HepG2 (cell line): ENCODE data around the gene STYXL1. TPM values are rescaled to one million over a fixed set of nuclear protein-coding genes. Genes with fewer than 3 reads are reported as not detected.

ENCODE experiments used
- BRCA1 ChIP-seq: sonication (generic); formaldehyde crosslinking; IDR thresholded peaks from 2 replicates; pipeline ENCODE4 v1.4.0; 2020; ENCODE audit warnings: missing genetic modification reagents
- GATAD1 ChIP-seq: IDR thresholded peaks from 2 replicates; pipeline ENCODE4 v1.6.1; 2016; ENCODE audit warnings: missing genetic modification reagents, missing compliant biosample characterization
- HDAC1 ChIP-seq: sonication (generic); formaldehyde crosslinking; IDR thresholded peaks from 2 replicates; pipeline ENCODE4 v1.5.1; 2020; ENCODE audit warnings: mild to moderate bottlenecking, missing genetic modification reagents
- HOXA5 ChIP-seq: sonication (generic); formaldehyde crosslinking; IDR thresholded peaks from 2 replicates; pipeline ENCODE4 v1.4.0; 2020; ENCODE audit warnings: missing genetic modification reagents
- HOXD1 ChIP-seq: sonication (generic); formaldehyde crosslinking; IDR thresholded peaks from 2 replicates; pipeline ENCODE4 v1.5.0; 2020; ENCODE audit warnings: missing genetic modification reagents
- KDM1A ChIP-seq: IDR thresholded peaks from 2 replicates; pipeline ENCODE4 v1.6.1; 2016; ENCODE audit warnings: missing compliant biosample characterization
- MAF1 ChIP-seq: sonication (generic); formaldehyde crosslinking; IDR thresholded peaks from 2 replicates; pipeline ENCODE4 v1.5.0; 2020; ENCODE audit warnings: missing genetic modification reagents, borderline replicate concordance
- MTF2 ChIP-seq: sonication (generic); formaldehyde crosslinking; IDR thresholded peaks from 2 replicates; pipeline ENCODE4 v1.5.0; 2020; ENCODE audit warnings: missing genetic modification reagents, borderline replicate concordance
- NFE2 ChIP-seq: sonication (generic); formaldehyde crosslinking; IDR thresholded peaks from 2 replicates; pipeline ENCODE4 v1.4.0; 2020; ENCODE audit warnings: missing genetic modification reagents
- RNF2 ChIP-seq: fragments of 450-650 bp; conservative IDR thresholded peaks from 2 replicates; pipeline ENCODE4 v1.6.1; 2016; ENCODE audit warnings: low read depth
- ZBTB7B ChIP-seq: sonication (generic); formaldehyde crosslinking; IDR thresholded peaks from 2 replicates; pipeline ENCODE4 v1.4.0; 2020; ENCODE audit warnings: missing genetic modification reagents
- ZNF224 ChIP-seq: sonication (generic); formaldehyde crosslinking; IDR thresholded peaks from 2 replicates; pipeline ENCODE4 v1.5.0; 2020; ENCODE audit warnings: mild to moderate bottlenecking, missing genetic modification reagents
- ZNF235 ChIP-seq: sonication (generic); formaldehyde crosslinking; IDR thresholded peaks from 2 replicates; pipeline ENCODE4 v1.8.1; 2023; ENCODE audit warnings: mild to moderate bottlenecking, missing genetic modification reagents, borderline replicate concordance
- ZNF350 ChIP-seq: sonication (generic); formaldehyde crosslinking; IDR thresholded peaks from 2 replicates; pipeline ENCODE4 v1.4.0; 2020; ENCODE audit warnings: mild to moderate bottlenecking, low read depth, missing genetic modification reagents, borderline replicate concordance
- ZNF451 ChIP-seq: sonication (generic); formaldehyde crosslinking; IDR thresholded peaks from 2 replicates; pipeline ENCODE4 v1.5.0; 2020; ENCODE audit warnings: mild to moderate bottlenecking, missing genetic modification reagents
- ZNF556 ChIP-seq: sonication (generic); formaldehyde crosslinking; IDR thresholded peaks from 2 replicates; pipeline ENCODE4 v1.4.0; 2020; ENCODE audit warnings: mild to moderate bottlenecking, missing genetic modification reagents, borderline replicate concordance
- ZNF780A ChIP-seq: sonication (generic); formaldehyde crosslinking; IDR thresholded peaks from 2 replicates; pipeline ENCODE4 v1.8.0; 2022; ENCODE audit warnings: mild to moderate bottlenecking, missing genetic modification reagents, moderate library complexity
- polyA plus RNA-seq, 8 experiments: library from polyadenylated mRNA; depleted of rRNA in 3 of 8; stranded (reverse) in 7 of 8; unstranded in 1 of 8; fragments of >200 nt; fragmentation: Illumina TruSeq in 4 of 8; extraction: Trizol in 4 of 8; gene quantifications; 2 replicates each; pipeline versions ENCODE4 v1.2.1 to v1.2.3, GENCODE V29; 2011 to 2016; ENCODE audit warnings: low read depth in 4 of 8, missing spikeins in 1 of 8, mixed read lengths in 1 of 8; ENCODE audit not compliant: insufficient read depth in 1 of 8
- total RNA-seq, 5 experiments: library from RNA; depleted of rRNA; stranded (reverse); fragments of >200 nt; fragmentation: Illumina TruSeq; extraction: Trizol; gene quantifications; 2 replicates each; pipeline ENCODE4 v1.2.3, GENCODE V29; 2016; ENCODE audit warnings: low read depth in 1 of 5
- TF ChIP-seq, protein P1 (sequence below): sonication (generic); formaldehyde crosslinking; IDR thresholded peaks from 2 replicates; pipeline ENCODE4 v1.5.0; 2020; ENCODE audit warnings: missing genetic modification reagents
- TF ChIP-seq, protein P2 (sequence below): sonication (generic); formaldehyde crosslinking; IDR thresholded peaks from 2 replicates; pipeline ENCODE4 v1.9.0; 2022; ENCODE audit warnings: low read depth, missing genetic modification reagents
- TF ChIP-seq, protein P3 (sequence below): IDR thresholded peaks from 2 replicates; pipeline ENCODE4 v1.6.1; 2016
- TF ChIP-seq, protein P4 (sequence below): sonication (generic); formaldehyde crosslinking; IDR thresholded peaks from 2 replicates; pipeline ENCODE4 v1.8.1; 2022; ENCODE audit warnings: mild to moderate bottlenecking, missing genetic modification reagents
- TF ChIP-seq, protein P5 (sequence below): sonication (generic); formaldehyde crosslinking; IDR thresholded peaks from 2 replicates; pipeline ENCODE4 v1.4.0; 2020; ENCODE audit warnings: missing genetic modification reagents
- TF ChIP-seq, protein P6 (sequence below): sonication (generic); formaldehyde crosslinking; conservative IDR thresholded peaks from 2 replicates; pipeline ENCODE4 v1.4.0; 2020; ENCODE audit warnings: missing genetic modification reagents

Gene STYXL1
- total and polyA plus RNA-seq, 2 of the 13 experiments (the other 11 are each of a cell fraction or from before 2014, with no cell fraction given), result 23.9 to 38.3 TPM

DNA sequence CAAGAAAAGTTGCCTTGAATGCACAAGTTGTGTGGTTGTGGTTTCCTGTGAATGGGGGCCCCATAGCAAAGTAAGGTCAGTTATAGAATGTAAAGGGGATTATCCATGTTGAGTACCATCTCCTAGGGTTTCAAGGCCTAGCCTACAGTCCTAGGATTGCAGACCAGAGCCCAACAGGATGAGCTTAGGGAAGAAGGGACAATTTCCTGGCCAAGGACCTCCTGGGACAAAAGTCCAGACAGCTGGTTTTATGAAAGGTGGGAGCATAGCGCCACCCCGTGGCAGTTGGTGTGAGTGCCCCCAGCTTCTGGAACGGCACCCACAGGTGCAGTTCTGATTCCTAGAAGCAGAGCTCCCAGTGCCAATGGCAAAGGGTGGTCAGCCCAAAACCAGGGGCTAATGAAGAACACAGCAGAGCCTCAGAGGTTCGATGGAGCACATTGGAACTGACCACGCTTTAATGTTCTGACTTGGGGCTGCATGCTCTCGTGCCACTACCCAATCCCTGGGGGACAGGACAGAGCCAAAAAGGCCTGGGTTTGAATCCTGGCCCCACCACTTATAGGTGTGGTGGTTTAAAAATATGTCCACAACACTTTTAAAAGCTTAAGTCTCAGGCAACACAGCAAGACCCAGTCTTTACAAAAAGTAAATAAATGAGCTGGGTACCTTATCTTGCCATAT is 27.6 kb downstream of the STYXL1 start (continued):
- no peak for TF ChIP-seq ZNF224 (CRISPR knock-in tag)
- TF ChIP-seq HDAC1 (CRISPR knock-in tag), result no peak
- no peak for TF ChIP-seq ZNF235 (CRISPR knock-in tag)
- no peak for TF ChIP-seq HOXD1 (CRISPR knock-in tag)
- TF ChIP-seq HOXA5 (CRISPR knock-in tag), result no peak
- TF ChIP-seq NFE2, result no peak
- TF ChIP-seq, protein P1, sequence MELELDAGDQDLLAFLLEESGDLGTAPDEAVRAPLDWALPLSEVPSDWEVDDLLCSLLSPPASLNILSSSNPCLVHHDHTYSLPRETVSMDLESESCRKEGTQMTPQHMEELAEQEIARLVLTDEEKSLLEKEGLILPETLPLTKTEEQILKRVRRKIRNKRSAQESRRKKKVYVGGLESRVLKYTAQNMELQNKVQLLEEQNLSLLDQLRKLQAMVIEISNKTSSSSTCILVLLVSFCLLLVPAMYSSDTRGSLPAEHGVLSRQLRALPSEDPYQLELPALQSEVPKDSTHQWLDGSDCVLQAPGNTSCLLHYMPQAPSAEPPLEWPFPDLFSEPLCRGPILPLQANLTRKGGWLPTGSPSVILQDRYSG (CRISPR knock-in tag), result no peak
- no peak for TF ChIP-seq MAF1
- TF ChIP-seq, protein P2, sequence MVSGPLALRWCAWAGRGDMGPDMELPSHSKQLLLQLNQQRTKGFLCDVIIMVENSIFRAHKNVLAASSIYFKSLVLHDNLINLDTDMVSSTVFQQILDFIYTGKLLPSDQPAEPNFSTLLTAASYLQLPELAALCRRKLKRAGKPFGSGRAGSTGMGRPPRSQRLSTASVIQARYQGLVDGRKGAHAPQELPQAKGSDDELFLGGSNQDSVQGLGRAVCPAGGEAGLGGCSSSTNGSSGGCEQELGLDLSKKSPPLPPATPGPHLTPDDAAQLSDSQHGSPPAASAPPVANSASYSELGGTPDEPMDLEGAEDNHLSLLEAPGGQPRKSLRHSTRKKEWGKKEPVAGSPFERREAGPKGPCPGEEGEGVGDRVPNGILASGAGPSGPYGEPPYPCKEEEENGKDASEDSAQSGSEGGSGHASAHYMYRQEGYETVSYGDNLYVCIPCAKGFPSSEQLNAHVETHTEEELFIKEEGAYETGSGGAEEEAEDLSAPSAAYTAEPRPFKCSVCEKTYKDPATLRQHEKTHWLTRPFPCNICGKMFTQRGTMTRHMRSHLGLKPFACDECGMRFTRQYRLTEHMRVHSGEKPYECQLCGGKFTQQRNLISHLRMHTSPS (CRISPR knock-in tag), result no peak
- TF ChIP-seq, protein P3, sequence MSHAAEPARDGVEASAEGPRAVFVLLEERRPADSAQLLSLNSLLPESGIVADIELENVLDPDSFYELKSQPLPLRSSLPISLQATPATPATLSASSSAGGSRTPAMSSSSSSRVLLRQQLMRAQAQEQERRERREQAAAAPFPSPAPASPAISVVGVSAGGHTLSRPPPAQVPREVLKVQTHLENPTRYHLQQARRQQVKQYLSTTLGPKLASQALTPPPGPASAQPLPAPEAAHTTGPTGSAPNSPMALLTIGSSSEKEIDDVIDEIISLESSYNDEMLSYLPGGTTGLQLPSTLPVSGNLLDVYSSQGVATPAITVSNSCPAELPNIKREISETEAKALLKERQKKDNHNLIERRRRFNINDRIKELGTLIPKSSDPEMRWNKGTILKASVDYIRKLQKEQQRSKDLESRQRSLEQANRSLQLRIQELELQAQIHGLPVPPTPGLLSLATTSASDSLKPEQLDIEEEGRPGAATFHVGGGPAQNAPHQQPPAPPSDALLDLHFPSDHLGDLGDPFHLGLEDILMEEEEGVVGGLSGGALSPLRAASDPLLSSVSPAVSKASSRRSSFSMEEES (CRISPR knock-in tag), result no peak
- TF ChIP-seq ZNF780A (CRISPR knock-in tag), result no peak
- peak; percentile 54; the same call in 1 of the 2 replicates for TF ChIP-seq ZBTB7B (CRISPR knock-in tag)
- TF ChIP-seq BRCA1, result no peak
- no peak for TF ChIP-seq ZNF350 (CRISPR knock-in tag)
- TF ChIP-seq, protein P4, sequence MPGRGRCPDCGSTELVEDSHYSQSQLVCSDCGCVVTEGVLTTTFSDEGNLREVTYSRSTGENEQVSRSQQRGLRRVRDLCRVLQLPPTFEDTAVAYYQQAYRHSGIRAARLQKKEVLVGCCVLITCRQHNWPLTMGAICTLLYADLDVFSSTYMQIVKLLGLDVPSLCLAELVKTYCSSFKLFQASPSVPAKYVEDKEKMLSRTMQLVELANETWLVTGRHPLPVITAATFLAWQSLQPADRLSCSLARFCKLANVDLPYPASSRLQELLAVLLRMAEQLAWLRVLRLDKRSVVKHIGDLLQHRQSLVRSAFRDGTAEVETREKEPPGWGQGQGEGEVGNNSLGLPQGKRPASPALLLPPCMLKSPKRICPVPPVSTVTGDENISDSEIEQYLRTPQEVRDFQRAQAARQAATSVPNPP (CRISPR knock-in tag), result no peak
- TF ChIP-seq, protein P5, sequence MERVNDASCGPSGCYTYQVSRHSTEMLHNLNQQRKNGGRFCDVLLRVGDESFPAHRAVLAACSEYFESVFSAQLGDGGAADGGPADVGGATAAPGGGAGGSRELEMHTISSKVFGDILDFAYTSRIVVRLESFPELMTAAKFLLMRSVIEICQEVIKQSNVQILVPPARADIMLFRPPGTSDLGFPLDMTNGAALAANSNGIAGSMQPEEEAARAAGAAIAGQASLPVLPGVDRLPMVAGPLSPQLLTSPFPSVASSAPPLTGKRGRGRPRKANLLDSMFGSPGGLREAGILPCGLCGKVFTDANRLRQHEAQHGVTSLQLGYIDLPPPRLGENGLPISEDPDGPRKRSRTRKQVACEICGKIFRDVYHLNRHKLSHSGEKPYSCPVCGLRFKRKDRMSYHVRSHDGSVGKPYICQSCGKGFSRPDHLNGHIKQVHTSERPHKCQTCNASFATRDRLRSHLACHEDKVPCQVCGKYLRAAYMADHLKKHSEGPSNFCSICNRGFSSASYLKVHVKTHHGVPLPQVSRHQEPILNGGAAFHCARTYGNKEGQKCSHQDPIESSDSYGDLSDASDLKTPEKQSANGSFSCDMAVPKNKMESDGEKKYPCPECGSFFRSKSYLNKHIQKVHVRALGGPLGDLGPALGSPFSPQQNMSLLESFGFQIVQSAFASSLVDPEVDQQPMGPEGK (CRISPR knock-in tag), result 0 out of 2 replicates have a peak, but pooled peaks have one; percentile 19
- TF ChIP-seq ZNF451 (CRISPR knock-in tag), result no peak
- no peak for TF ChIP-seq MTF2
- TF ChIP-seq, protein P6, sequence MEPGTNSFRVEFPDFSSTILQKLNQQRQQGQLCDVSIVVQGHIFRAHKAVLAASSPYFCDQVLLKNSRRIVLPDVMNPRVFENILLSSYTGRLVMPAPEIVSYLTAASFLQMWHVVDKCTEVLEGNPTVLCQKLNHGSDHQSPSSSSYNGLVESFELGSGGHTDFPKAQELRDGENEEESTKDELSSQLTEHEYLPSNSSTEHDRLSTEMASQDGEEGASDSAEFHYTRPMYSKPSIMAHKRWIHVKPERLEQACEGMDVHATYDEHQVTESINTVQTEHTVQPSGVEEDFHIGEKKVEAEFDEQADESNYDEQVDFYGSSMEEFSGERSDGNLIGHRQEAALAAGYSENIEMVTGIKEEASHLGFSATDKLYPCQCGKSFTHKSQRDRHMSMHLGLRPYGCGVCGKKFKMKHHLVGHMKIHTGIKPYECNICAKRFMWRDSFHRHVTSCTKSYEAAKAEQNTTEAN (CRISPR knock-in tag), result no peak
- no peak for TF ChIP-seq RNF2
- no peak for TF ChIP-seq KDM1A
- no peak for TF ChIP-seq ZNF556 (CRISPR knock-in tag)
- TF ChIP-seq GATAD1 (CRISPR knock-in tag), result no peak
